ENCODE data around the gene RERE.

DNA sequence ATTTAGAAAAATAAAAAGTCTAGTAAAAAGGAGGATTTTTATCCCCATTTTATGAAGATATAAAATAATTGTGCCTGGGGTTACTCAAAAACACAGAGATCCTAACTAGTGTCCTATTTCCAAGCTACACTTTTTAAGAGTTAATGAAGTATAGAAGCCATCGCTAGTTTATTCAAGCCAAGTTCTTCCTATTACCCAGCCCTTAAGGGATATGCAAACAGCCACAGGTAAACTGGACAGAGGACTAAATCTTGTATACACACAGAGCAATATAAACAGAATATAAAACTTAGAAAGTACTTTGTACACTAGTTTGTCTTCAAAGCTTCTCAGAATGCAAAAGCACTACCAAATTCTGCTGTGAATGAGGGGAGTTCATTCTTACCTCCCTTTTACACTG is 111.1 kb downstream of the RERE start:
- TF ChIP-seq EZH2 (IDR thresholded peaks at IDR 0.05) (no peak), POLR2A (IDR thresholded peaks at IDR 0.05; ENCODE audit: borderline replicate concordance, extremely low read depth, insufficient read depth, insufficient read length) (no peak), SRF (IDR thresholded peaks at IDR 0.05; ENCODE audit: low read depth) (no peak), FOSL1 (IDR thresholded peaks at IDR 0.05; ENCODE audit: low read depth) (no peak), POLR2AphosphoS5 (IDR thresholded peaks at IDR 0.05; ENCODE audit: low read depth, low read length) (no peak), SP1 (IDR thresholded peaks at IDR 0.05; ENCODE audit: low read depth) (no peak)
- TF ChIP-seq, protein P1, sequence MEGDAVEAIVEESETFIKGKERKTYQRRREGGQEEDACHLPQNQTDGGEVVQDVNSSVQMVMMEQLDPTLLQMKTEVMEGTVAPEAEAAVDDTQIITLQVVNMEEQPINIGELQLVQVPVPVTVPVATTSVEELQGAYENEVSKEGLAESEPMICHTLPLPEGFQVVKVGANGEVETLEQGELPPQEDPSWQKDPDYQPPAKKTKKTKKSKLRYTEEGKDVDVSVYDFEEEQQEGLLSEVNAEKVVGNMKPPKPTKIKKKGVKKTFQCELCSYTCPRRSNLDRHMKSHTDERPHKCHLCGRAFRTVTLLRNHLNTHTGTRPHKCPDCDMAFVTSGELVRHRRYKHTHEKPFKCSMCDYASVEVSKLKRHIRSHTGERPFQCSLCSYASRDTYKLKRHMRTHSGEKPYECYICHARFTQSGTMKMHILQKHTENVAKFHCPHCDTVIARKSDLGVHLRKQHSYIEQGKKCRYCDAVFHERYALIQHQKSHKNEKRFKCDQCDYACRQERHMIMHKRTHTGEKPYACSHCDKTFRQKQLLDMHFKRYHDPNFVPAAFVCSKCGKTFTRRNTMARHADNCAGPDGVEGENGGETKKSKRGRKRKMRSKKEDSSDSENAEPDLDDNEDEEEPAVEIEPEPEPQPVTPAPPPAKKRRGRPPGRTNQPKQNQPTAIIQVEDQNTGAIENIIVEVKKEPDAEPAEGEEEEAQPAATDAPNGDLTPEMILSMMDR (IDR thresholded peaks at IDR 0.05 in 2 of 3, conservative IDR thresholded peaks at IDR 0.05 in 1 of 3; ENCODE audit: borderline replicate concordance in 1 of 3, insufficient read depth in 1 of 3, low read depth in 2 of 3, low read length in 2 of 3): no peak
